Heart right ventricle (tissue), 16 donors: Measurements from ENCODE around the gene TROAP. TPM values are rescaled to one million over a fixed set of nuclear protein-coding genes. Genes with fewer than 3 reads are reported as not detected.
A peak's percentile ranks its signal among the peaks of the same experiment; 100 is the strongest.

Source experiments
- ATAC-seq, 8 donors: fragments of 200-7000 bp; cut with Tn5 transposase; one replicate each; pipeline ENCODE4 v1.9.1; 2020; ENCODE audit warnings: mild to moderate bottlenecking in 8 of 8, moderate library complexity in 8 of 8, moderate number of reproducible peaks in 1 of 8
- DNase-seq, 2 donors: peaks; one replicate each; pipeline ENCODE4 v3.0.0-alpha.2; 2020
- H3K27ac ChIP-seq, 10 donors: fragments of 200-600 bp; sonication (generic) in 2 of 10; one replicate each; pipeline versions ENCODE4 v1.5.0 to v1.8.0; 2020 to 2022; ENCODE audit warnings: mild to moderate bottlenecking in 3 of 10
- H3K27me3 ChIP-seq, 7 donors: fragments of 200-600 bp; one replicate each; pipeline ENCODE4 v1.8.0; 2021 to 2022; ENCODE audit warnings: mild to moderate bottlenecking in 2 of 7
- H3K36me3 ChIP-seq, 9 donors: fragments of 200-600 bp; sonication (generic) in 1 of 9; one replicate each; pipeline versions ENCODE4 v1.5.0 to v1.8.0; 2020 to 2022; ENCODE audit warnings: mild to moderate bottlenecking in 2 of 9
- H3K4me1 ChIP-seq, 9 donors: fragments of 200-600 bp; sonication (generic) in 1 of 9; one replicate each; pipeline versions ENCODE4 v1.5.0 to v1.8.0; 2020 to 2022; ENCODE audit warnings: mild to moderate bottlenecking in 4 of 9
- H3K4me3 ChIP-seq, 10 donors: fragments of 200-600 bp; sonication (generic) in 2 of 10; one replicate each; pipeline versions ENCODE4 v1.5.0 to v1.8.0; 2020 to 2022; ENCODE audit warnings: mild to moderate bottlenecking in 7 of 10, moderate library complexity in 2 of 10
- H3K9me3 ChIP-seq, 11 donors: fragments of 200-600 bp in 10 of 11; sonication (generic) in 2 of 11; one replicate each; pipeline versions ENCODE4 v1.5.0 to v1.8.0; 2013 to 2022; ENCODE audit warnings: mild to moderate bottlenecking in 2 of 11, control low read depth in 1 of 11, moderate library complexity in 1 of 11
- WGBS, 2 donors: extraction: QIAGEN DNeasy Blood & Tissue Kit; methylation state at CpG; one replicate each; pipeline ENCODE4 v1.1.7; 2013; ENCODE audit warnings: inconsistent platforms in 1 of 2; 5-methylcytosine and 5-hydroxymethylcytosine counted together
- intact Hi-C, 10 donors: fragments of 100-400 bp; cut with DNase I; formaldehyde crosslinking; loops; one replicate each; pipeline versions ENCODE4 v1.11.1 to v1.14.2; 2022
- polyA plus RNA-seq, 2 donors: library from polyadenylated mRNA; stranded (reverse); fragments of 200-250 nt; gene quantifications; one replicate each; pipeline ENCODE4 v1.2.3, GENCODE V29; 2013
- total RNA-seq, 10 donors: library from RNA; stranded (reverse); fragmentation: NEBNext Ultra II Directional in 3 of 10; extraction: Animal tissue kit (Norgen Biotek cat#: 25700) in 3 of 10; gene quantifications; one replicate each; pipeline versions ENCODE4 v1.2.1 to v1.2.4, GENCODE V29; 2021 to 2023
- TF ChIP-seq, protein P1 (sequence below), 9 donors: fragments of 200-600 bp; sonication (generic) in 2 of 9; IDR thresholded peaks; one replicate each; pipeline versions ENCODE4 v1.5.0 to v1.8.0; 2021 to 2022; ENCODE audit warnings: antibody characterized with exemption in 9 of 9, mild to moderate bottlenecking in 5 of 9, moderate library complexity in 1 of 9
- donor health status: Arrhythmogenic right ventricular cardiomyopathy.
- donor health status: ischemic (EF 13 %, LVEDD 7.1; RV severe dilation, severe dysfunction).
- donor health status: healthy with polysubstance abuse.
- donor health status: DM: no; HTN: yes; CAD: no.
- donor health status: DM: no; HTN: no; CAD: no.
- donor health status: ischemic (EF 25% LVEDD 6.9; RV normal size, moderate dysfunction).
- donor health status: ischemic (EF 25% LVEDD 5.7; RV mildly dilated, moderate dysfunction).
- donor health status: healthy.
- donor health status: DM: yes; HTN: yes; CAD: no.
- donor health status: Ischemic cardiomyopathy.
- donor health status: ischemic (EF 35%, LVEDD 5.7; RV mildly dilated, moderate dysfunction).
- donor health status: nonischemic (EF 11% LVEDD 7.7; RV severe dilation, severe dysfunction).
- donor health status: DM: yes; HTN: yes; CAD: no.
- donor health status: PGD.
- donor health status: ischemic (EF 29% LVEDD 5.4; RV normal size, mild dysfunction).
- donor health status: nonischemic (EF 23%, LVEDD 6.1; RV moderate dilation, normal function).

The TROAP gene
- total and polyA plus RNA-seq, 12 donors, result 0.20 to 4.9 (median 0.72) TPM; not detected in 3

DNA sequence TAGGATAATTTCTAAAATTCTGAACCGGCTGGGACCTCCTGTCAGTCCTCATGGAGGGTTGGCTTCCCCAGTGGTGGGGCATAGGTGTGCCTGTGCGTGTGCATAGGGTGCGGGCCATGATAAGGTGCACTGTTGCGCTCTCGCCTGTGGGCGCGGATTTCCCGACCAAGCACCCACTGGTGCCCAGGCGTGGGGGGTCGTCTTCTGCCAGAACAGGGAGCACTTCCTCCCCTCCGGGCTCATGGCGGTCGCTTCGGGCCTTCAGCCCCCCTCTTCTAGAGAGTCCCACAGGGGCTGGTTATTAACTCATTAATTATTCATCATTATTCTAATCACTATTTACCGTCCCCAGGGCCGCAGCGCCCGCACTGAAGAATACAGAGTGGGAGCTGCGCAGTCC is 11.2 kb downstream of the TROAP start:
- WGBS, 2 donors, result 34 to 36% methylated on average over 19 of the region's 19 CpGs
- TF ChIP-seq, protein P1, sequence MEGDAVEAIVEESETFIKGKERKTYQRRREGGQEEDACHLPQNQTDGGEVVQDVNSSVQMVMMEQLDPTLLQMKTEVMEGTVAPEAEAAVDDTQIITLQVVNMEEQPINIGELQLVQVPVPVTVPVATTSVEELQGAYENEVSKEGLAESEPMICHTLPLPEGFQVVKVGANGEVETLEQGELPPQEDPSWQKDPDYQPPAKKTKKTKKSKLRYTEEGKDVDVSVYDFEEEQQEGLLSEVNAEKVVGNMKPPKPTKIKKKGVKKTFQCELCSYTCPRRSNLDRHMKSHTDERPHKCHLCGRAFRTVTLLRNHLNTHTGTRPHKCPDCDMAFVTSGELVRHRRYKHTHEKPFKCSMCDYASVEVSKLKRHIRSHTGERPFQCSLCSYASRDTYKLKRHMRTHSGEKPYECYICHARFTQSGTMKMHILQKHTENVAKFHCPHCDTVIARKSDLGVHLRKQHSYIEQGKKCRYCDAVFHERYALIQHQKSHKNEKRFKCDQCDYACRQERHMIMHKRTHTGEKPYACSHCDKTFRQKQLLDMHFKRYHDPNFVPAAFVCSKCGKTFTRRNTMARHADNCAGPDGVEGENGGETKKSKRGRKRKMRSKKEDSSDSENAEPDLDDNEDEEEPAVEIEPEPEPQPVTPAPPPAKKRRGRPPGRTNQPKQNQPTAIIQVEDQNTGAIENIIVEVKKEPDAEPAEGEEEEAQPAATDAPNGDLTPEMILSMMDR (IDR thresholded peaks at IDR 0.05), result no peak
- no peak for ATAC-seq
- H3K27me3 ChIP-seq, result peaks cover 21 to 83% (median 67%) of the 10 kb centered on the region in 7 donors
- peaks cover 0 to 41% (median 14%) of the 10 kb centered on the region in 9 donors for H3K4me1 ChIP-seq
- H3K27ac ChIP-seq, result no peak overlapping the region
- H3K9me3 ChIP-seq, result no peaks in the 10 kb centered on the region
- peaks cover 0 to 5% (median 0%) of the 10 kb centered on the region in 9 donors for H3K36me3 ChIP-seq
- no peak overlapping the region for H3K4me3 ChIP-seq
- intact Hi-C loops, result loop anchor here in 1 of 10 donors (5.0 kb wide), 1 partner anchor 37 kb away; the partner anchor contains the start of gene PRPH
- DNase-seq, result no peak

- ATAC-seq, result no peak
- H3K27me3 ChIP-seq, result peaks cover 21 to 87% (median 72%) of the 10 kb centered on the region in 7 donors
Measured at GRCh38 chr12:49334681-49335080, 11.6 kb downstream of the TROAP start.

DNA sequence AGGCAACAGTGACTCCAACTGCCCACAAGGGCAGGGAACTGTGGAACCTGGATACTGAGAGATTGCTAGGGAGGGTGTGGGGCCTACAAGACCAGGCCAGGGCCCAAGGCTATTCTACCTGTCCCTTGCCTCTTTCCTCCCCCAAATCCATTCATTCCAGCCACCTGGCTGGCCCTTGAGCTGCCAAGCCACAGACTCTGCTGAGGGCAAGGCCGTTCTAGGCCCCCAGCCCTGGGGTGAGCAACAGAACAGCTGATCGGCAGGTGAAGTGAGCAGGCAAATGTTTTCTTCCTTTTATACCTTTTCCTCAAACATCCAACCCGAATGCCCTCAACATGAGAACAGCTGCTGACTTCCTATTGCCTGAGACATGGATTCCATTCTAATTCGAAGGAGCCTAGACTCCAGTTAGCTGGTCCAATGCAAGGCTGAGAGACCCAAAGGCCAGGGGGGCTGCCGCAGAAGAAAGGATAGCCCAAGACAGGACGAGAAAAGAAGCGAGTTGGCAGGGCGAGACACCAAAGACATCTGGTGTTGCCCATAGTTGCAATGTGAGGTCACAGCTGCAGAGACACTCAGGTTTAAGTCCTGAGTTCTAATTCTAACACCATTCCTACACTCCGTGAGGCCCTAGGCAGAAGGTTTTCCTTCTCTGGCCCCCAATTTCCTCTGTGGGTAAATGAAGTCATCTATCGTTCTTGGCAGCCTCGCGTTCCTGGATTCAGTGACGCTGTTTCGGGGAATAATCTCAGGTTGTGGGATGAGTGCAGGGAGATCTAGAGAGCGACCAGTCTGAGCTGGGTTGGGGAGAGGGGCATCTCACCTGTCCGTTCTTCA is 12.3 kb downstream of the TROAP start:
- 57 to 59% methylated on average over 16 of the region's 16 CpGs for WGBS, 2 donors
- no peaks in the 10 kb centered on the region for H3K9me3 ChIP-seq
- H3K27ac ChIP-seq, result no peak overlapping the region
- DNase-seq (no peak), ATAC-seq (no peak)
- intact Hi-C loops, result loop anchor here in 2 of 10 donors (5.0 kb wide), 1 partner anchor 43 kb away; no protein-coding TSS in a partner anchor
- H3K36me3 ChIP-seq, result no peaks in the 10 kb centered on the region
- H3K4me1 ChIP-seq, result peaks cover 0 to 41% (median 14%) of the 10 kb centered on the region in 9 donors
- peaks cover 21 to 94% (median 73%) of the 10 kb centered on the region in 7 donors for H3K27me3 ChIP-seq
- TF ChIP-seq, protein P1 (IDR thresholded peaks at IDR 0.05), result no peak
- H3K4me3 ChIP-seq, result no peak overlapping the region

More at GRCh38 chr12:49334681-49335080, 11.6 kb downstream of the TROAP start:
- Histone ChIP-seq H3K4me3 (no peak overlapping the region), H3K4me1 (peaks cover 0 to 41% (median 14%) of the 10 kb centered on the region in 9 donors), H3K9me3 (no peaks in the 10 kb centered on the region), H3K27ac (no peak overlapping the region), H3K36me3 (peaks cover 0 to under 1% (median 0%) of the 10 kb centered on the region in 9 donors)
- no peak for DNase-seq
- TF ChIP-seq, protein P1 (IDR thresholded peaks at IDR 0.05), result no peak
- intact Hi-C loops, result loop anchor here in 3 of 10 donors (5.0 kb wide), 2 partner anchors 37 to 42 kb away; partner anchors contain the start of gene PRPH (in 1 of the 3)
- WGBS, 2 donors, result 50 to 51% methylated on average over 12 of the region's 12 CpGs

GRCh38 chr12:49335955-49336644 is 13.0 kb downstream of the TROAP start:
- Histone ChIP-seq H3K4me1 (peaks cover 0 to 40% (median 14%) of the 10 kb centered on the region in 9 donors), H3K4me3 (peak overlapping the region in 1 of 10 donors; percentile 43), H3K27ac (no peak overlapping the region), H3K27me3 (peaks cover 21 to 98% (median 79%) of the 10 kb centered on the region in 7 donors), H3K36me3 (no peaks in the 10 kb centered on the region), H3K9me3 (no peaks in the 10 kb centered on the region)
- intact Hi-C loops, result loop anchor here in 2 of 10 donors (5.0 kb wide), 1 partner anchor 44 kb away; no protein-coding TSS in a partner anchor
- DNase-seq, result no peak
- TF ChIP-seq, protein P1 (IDR thresholded peaks at IDR 0.05), result no peak
- ATAC-seq, result no peak
- 6 to 10% methylated on average over 72 of the region's 72 CpGs for WGBS, 2 donors
